Measurements from ENCODE around the gene ETV5.
"Not testable (repeated sequence)": the region's sequence is repeated elsewhere in the genome, so short reads cannot be mapped to it uniquely, and the experiment has no call there.

Gene ETV5

GRCh38 chr3:186022931-186023330, 86.0 kb downstream of the ETV5 start:
- DNase-seq (ENCODE audit: low read depth), result no peak

- DNase-seq (ENCODE audit: low read depth), result no peak
These were observed 87.1 kb downstream of the ETV5 start for GRCh38 chr3:186021673-186022362.

DNA sequence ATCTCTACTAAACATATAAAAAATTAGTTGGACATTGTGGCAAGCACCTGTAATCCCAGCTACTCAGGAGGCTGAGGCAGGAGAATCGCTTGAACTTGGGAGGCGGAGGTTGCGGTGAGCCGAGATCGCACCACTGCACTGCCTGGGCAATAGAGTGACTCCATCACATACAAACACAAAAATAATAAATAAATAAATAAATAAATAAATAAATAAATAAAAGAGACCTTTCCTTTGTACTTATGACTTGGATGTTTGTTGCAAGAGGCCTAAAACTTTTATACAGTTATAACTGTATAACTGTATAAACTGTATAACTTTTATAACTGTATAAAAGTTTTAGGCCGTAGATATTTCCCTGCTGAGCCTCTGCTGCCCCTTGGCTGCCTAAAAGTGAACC, 87.6 kb downstream of the ETV5 start:
- DNase-seq (ENCODE audit: low read depth), result not testable (repeated sequence)

- DNase-seq (ENCODE audit: low read depth), result not testable (repeated sequence)
These were observed 89.6 kb downstream of the ETV5 start for GRCh38 chr3:186019288-186019687.

- no peak for DNase-seq (ENCODE audit: low read depth)
These were observed 94.0 kb downstream of the ETV5 start for GRCh38 chr3:186014866-186015265.

GRCh38 chr3:186013312-186013711, 95.6 kb downstream of the ETV5 start:
- no peak for DNase-seq (ENCODE audit: low read depth)

DNA sequence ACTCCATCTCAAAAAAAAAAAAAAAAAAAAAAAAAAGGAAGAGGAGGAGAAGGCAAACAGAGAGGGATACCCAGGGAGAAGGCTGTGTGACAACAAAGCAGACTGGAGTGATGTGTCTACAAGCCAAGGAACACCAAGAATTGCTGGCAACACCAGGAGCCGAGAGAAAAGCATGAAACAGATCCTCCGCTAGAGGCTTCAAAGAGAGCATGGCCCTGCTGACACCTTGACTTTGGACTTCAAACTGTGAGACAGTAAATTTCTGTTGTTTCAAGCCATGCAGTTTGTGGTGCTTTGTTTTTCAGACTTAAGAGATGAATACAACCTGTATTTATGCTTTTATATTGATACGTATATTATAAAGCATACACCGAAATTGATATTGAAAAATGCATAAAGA, 96.8 kb downstream of the ETV5 start:
- DNase-seq (ENCODE audit: low read depth), result no peak

GRCh38 chr3:186004671-186005070, 104.2 kb downstream of the ETV5 start:
- DNase-seq (ENCODE audit: low read depth), result no peak

DNA sequence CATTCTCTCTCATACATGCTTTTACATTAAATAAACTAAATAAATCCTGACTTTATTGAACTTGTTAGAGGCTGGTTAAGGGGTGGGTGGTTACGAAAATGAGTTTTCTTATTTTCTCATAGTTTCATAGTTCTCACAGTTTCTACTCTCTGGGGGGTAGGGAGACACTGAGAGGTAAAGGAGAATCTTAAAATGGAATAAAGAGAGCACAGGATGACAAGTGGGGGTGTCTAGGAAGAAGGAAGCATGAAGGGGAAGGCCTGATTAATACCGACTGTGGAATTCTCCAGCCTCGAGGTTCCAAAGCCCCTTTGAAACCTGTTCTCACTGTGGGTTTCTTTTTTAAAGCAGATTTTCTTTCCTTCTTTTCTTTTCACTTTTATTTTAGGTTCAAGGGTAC, 104.7 kb downstream of the ETV5 start:
- DNase-seq (ENCODE audit: low read depth), result no peak

GRCh38 chr3:186003610-186004009, 105.3 kb downstream of the ETV5 start:
- DNase-seq (ENCODE audit: low read depth), result no peak

DNA sequence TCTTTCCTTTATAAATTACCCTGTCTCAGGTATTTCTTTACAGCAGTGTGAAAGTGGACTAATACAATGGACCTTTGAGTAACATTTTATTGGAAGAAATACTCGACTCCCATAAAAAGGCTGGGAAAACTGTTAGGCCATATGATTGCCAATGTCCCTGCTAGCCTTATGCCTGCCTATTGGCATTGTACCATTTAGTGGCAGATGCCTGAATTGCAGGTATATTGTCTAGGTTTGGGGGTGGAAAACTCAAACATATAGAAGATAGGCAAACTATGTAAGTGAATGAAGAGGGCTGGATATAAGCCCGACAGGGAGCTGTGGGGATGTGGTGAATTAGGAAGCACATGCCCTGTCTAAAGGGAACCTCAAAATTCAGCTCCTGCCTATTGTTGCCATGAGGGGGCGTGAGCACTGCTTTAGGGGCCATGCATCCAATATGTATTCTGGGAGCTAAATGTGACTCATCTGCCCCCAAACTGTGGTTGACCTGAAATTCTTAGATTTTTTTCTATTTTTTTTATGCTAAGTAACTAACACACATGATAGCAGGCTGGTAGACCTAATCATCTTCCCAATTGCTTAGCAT, 105.9 kb downstream of the ETV5 start:
- no peak for DNase-seq (ENCODE audit: low read depth)

- DNase-seq (ENCODE audit: low read depth), result no peak
These were observed 107.0 kb downstream of the ETV5 start for GRCh38 chr3:186001842-186002241.

DNA sequence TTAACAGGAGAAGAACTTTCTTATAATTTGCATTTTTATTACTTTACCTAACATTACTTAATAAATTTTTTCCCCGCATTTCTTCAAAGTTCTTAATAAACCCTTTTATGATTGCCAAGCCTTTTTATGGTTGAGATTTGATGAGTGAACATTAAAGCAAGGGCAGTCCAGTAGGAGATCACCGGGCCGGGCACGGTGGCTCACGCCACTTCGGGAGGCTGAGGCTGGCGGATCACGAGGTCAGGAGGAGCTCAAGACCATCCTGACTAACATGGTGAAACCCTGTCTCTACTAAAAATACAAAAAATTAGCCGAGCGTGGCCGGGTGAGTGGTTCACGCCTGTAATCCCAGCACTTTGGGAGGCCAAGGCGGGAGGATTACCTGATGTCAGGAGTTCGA, 109.7 kb downstream of the ETV5 start:
- no peak for DNase-seq (ENCODE audit: low read depth)

- no peak for DNase-seq (ENCODE audit: low read depth)
These were observed 110.8 kb downstream of the ETV5 start for GRCh38 chr3:185998136-185998535.

DNA sequence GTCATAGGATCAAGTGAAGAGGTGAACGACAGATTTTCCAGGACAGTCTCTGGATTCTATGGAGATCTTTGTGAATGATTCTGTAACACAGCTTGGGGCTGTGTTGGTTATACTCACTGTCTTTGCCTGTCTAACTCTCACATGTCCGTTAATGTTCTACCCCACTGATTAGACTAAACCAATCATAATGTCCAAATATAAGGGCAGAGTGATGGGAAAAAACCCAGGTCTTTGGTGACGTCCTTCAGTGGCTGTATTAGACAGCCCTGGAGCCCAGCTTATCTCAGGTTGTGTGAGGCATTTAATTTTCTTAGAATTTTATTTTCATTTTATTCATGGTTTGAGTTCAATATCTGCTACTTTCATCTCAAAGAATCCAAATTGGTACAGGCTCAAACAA, 111.8 kb downstream of the ETV5 start:
- no peak for DNase-seq (ENCODE audit: low read depth)
